NB4 (cell line): ENCODE measurements around the gene ZNF487.

Source experiments
- DNase-seq: peaks from one replicate; pipeline ENCODE4 v3.0.0; 2010; ENCODE audit warnings: low read depth
- H3K4me3 ChIP-seq: one replicate; pipeline ENCODE4 v1.5.1; 2011; ENCODE audit warnings: mild to moderate bottlenecking, low read depth, low read length, moderate library complexity
- MYC ChIP-seq: IDR thresholded peaks from 2 replicates; pipeline ENCODE4 v1.6.1; 2011; ENCODE audit warnings: low read depth, low read length
- POLR2A ChIP-seq: IDR thresholded peaks from 2 replicates; pipeline ENCODE4 v1.6.1; 2011; ENCODE audit warnings: mild to moderate bottlenecking; ENCODE audit not compliant: insufficient read length; ENCODE audit errors: extremely low read depth
- TF ChIP-seq, protein P1 (sequence below): IDR thresholded peaks from one replicate; pipeline ENCODE4 v1.5.1; 2012; ENCODE audit warnings: low read depth, low read length
- TF ChIP-seq, protein P2 (sequence below): IDR thresholded peaks from 2 replicates; pipeline ENCODE4 v1.6.1; 2011; ENCODE audit warnings: low read depth, low read length

ZNF487 gene

DNA sequence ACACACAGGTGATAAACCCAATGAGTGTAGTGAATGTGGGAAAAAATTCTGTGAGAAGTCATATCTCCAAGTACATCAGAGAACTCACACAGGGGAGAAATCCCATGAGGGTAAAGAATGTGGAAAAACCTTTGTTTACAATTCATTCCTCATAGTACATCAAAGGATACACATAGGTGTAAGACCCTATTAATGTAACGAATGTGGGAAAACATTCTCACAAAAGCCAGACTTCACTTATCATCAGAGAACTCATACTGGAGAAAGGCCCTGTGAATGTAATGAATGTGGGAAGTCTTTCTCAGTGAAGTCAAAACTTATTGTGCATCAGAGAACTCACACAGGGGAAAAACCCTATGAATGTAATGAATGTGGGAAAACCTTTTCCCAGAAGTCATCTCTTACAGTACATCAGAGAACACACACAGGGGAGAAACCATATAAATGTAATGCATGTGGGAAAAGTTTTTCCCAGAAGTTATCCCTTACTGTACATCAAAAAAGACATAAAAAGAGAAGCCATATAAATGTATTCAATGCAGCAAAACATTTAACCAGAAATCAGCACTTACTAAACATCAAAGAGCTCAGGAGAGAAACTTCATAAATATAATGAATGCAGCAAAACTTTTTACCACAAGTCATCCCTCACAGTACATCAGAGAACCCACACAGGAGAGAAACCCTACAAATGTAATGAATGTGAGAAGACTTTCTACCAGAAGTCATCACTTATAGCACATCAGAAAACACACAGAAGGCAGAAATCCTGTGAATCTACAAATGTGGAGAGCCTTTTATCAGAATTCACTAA lies 87.7 kb downstream of the ZNF487 start:
- no peak for DNase-seq
- no peak for TF ChIP-seq MYC
- TF ChIP-seq, protein P1, sequence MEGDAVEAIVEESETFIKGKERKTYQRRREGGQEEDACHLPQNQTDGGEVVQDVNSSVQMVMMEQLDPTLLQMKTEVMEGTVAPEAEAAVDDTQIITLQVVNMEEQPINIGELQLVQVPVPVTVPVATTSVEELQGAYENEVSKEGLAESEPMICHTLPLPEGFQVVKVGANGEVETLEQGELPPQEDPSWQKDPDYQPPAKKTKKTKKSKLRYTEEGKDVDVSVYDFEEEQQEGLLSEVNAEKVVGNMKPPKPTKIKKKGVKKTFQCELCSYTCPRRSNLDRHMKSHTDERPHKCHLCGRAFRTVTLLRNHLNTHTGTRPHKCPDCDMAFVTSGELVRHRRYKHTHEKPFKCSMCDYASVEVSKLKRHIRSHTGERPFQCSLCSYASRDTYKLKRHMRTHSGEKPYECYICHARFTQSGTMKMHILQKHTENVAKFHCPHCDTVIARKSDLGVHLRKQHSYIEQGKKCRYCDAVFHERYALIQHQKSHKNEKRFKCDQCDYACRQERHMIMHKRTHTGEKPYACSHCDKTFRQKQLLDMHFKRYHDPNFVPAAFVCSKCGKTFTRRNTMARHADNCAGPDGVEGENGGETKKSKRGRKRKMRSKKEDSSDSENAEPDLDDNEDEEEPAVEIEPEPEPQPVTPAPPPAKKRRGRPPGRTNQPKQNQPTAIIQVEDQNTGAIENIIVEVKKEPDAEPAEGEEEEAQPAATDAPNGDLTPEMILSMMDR, result no peak
- no peak for TF ChIP-seq POLR2A
- TF ChIP-seq, protein P2, sequence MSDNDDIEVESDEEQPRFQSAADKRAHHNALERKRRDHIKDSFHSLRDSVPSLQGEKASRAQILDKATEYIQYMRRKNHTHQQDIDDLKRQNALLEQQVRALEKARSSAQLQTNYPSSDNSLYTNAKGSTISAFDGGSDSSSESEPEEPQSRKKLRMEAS, result no peak
- H3K4me3 ChIP-seq, result no peak overlapping the region
